GM19035 (cell line): Measurements from ENCODE around the gene DENND1A.

Experiments
- ATAC-seq: cut with Tn5 transposase; IDR thresholded peaks from one replicate; pipeline ENCODE4 v1.9.1; 2021; ENCODE audit not compliant: unreplicated experiment

The DENND1A gene

DNA sequence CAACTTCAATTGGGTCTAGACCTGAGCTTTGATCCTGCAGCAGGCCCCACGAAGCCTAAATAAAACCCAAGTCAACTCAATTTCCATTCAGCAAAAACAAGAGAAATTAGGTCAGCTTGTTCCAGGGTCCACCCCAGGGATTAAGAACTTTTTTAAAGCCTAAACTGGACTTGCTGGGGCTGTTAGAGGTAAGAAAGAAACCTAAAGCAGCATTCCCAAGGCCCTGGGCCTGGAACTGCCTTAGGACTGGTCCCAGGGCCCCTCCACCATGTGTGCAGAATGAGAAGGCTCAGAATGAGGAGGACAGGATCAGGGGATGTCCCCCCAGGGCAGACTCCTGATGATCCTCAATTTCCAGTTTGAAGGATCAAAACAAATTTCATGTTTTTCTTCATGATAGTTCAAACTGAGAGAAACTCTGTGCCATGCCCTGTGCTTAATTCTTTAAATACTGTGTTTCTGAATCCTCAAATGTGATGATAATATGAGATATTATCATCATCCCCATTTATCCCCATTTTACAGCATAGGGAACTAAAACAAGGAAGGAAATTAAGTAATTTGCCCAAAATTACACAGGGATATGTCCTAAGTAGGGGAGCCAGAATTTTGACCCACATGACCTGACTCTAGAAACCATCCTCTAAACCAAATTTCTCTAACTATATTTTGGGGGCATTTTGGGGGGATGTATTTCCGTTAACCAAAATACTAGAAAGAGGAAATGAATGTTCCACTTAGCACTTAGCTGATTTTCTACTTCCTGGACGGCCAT lies 64.5 kb downstream of the DENND1A start:
- ATAC-seq, result no peak

DNA sequence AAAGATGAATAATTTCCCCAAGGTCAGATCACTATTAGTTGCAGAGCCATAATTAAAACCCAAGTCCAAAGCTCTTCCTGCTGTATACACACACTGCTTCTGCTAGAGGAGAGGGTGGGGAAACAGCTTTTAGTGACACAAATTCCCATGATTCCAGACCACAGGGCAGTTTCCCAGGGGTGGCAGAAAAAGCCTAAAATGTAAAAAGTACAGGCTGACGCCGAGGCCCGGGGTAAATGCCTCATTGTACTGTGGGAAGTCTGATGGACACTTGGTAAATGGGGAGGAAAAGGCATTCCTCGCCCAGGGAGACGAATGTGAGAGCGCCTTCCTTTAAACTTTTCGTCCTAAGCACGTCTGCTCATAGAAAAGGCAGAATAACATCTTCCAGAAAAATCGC lies 65.7 kb downstream of the DENND1A start:
- ATAC-seq, result no peak

DNA sequence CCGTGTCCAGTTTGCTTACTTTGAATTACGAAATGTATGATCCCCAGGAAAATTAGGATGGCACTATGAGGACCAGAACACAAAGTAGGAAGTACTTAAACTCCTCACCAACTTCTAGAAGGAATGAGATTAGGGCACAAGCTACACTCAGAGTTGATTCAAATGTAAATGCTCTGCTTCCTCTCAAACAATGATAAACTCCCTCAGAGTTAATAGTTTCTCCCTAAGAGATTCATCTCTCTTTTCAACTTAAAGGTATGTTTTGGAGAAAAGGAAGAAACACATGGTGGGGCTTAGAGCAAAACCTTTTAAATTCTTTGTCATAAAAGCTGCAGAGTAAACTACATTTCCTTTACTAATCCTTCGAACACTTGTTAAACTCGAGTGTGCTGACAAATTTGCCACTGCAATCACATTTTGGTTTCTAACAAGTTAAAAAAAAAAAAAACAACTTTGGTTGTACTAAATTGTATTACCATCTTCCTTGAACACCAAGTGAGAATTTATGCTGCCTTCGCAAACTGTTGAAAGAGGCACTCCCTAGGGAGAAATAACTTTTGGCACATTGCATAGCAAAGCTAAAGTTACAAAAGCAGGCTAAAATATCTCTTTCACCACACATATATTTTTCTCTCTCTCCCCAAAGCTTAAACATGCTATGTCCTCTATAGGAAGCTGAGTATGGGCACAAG lies 66.6 kb downstream of the DENND1A start:
- ATAC-seq, result no peak

DNA sequence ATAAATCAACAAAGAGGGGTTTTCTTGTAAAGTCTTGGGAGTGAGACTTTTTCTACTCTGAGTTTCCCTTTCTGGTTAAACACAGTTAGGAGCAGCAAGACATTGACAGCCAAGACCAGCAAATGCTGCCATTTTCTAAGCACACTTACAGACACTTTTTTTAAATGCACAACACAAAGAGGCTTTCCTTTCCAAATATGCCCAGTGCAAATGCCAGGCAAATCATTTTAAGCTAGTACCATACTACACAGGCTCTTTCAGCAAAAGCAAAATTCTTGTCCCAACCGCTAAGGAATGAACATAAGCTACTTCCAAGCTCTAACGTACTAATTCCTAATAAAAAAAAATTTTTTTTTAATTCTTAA lies 68.2 kb downstream of the DENND1A start:
- no peak for ATAC-seq

- ATAC-seq, result no peak
These were observed 68.7 kb downstream of the DENND1A start for GRCh38 chr9:123861086-123861755.

GRCh38 chr9:123860603-123861002 lies 69.3 kb downstream of the DENND1A start:
- no peak for ATAC-seq

DNA sequence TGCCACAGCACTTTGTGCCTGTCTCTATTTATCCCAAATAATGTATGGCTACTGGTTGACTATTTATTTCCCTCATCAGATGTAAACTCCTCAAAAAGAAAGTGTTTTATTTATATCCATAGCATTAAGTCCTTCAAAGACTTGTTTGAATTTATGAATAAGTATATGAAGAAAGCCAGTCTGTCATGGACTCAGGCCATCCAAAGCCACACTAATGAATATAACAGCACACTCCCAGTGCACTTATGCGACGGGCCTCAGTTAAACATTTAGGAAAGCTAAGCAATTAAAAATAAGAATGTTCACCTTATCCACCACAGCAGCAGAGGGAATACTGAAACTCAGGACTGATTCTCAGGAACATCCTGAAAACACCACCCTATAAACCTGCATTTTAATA lies 77.5 kb downstream of the DENND1A start:
- ATAC-seq, result no peak

GRCh38 chr9:123851851-123852250 lies 78.1 kb downstream of the DENND1A start:
- no peak for ATAC-seq

DNA sequence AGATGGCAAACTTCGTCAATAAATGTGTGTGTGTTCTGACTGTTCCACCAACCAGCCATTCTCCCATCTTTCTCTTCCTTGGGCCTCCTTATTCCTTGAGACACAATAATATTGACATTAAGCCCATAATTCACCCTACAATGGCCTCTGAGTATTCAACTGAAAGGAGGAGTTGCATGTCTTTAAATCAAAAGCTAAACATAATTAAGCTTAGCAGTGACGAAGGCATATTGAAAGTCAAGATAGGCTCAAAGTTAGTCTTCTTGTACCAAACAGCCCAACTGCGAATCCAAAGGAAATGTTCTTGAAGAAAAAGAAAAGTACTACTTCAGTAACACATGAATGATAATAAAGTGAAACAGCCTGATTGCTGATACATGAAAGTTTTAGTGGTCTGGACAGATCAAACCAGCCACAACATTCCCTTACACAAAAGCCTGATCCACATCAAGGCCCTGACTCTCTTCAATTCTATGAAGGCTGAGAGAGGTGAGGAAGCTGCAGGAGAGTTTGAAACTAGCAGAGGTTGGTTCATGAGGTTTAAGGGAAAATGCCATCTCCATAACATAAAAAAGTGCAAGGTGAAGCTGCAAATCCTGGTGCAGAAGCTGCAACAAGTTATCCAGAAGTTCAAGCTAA lies 81.4 kb downstream of the DENND1A start:
- no peak for ATAC-seq

DNA sequence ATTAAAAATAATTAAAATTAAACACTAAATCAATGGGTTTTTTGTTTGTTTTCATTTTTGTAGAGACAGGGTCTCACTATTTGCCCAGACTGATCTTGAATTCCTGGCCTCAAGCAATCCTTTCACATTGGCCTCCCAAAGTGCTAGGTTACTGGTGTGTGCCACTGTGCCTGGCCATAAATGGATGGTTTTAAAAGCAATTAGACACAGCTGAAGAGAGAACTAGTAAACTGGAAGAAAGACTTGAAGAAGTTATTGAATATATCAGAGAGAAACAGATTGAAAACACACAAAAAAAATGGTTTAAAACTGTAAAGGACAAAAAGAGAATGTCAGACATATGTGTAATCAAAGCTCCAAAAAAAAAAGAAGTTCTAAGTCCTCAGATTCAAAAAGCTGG lies 83.0 kb downstream of the DENND1A start:
- no peak for ATAC-seq

GRCh38 chr9:123843703-123844102 lies 86.2 kb downstream of the DENND1A start:
- ATAC-seq, result no peak

GRCh38 chr9:123835821-123836220 lies 94.1 kb downstream of the DENND1A start:
- no peak for ATAC-seq

DNA sequence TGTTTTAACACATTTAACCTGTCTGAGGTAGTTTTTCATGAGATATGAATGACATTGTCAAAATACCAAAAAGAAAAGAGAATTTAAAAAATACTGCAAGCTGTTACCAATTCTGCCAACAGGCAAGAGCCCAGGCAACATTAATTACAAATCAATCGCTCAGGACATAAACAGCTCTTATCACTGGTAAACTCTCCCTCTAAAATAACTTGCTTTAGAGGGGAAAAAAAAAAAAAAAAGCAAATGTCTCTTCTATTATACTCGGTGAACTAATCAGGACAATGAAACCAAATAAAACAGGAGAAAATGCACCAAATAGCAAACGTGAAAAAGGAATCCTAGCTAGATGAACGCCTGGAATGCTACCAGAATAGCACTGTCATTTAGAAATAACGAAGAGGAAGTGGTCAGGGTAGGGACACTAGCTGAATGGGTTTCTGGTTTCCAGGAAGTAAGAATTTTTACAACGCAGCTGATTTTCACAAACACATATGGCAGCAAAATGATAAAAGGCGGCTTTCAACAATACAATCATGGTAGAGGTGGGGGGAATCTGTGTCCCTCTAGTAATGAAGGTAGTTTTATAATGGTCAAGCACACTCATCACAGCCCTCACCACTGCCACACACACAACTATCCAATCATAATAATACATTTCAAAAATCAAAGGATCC lies 94.9 kb downstream of the DENND1A start:
- no peak for ATAC-seq

GRCh38 chr9:123834218-123834888 lies 95.6 kb downstream of the DENND1A start:
- no peak for ATAC-seq

DNA sequence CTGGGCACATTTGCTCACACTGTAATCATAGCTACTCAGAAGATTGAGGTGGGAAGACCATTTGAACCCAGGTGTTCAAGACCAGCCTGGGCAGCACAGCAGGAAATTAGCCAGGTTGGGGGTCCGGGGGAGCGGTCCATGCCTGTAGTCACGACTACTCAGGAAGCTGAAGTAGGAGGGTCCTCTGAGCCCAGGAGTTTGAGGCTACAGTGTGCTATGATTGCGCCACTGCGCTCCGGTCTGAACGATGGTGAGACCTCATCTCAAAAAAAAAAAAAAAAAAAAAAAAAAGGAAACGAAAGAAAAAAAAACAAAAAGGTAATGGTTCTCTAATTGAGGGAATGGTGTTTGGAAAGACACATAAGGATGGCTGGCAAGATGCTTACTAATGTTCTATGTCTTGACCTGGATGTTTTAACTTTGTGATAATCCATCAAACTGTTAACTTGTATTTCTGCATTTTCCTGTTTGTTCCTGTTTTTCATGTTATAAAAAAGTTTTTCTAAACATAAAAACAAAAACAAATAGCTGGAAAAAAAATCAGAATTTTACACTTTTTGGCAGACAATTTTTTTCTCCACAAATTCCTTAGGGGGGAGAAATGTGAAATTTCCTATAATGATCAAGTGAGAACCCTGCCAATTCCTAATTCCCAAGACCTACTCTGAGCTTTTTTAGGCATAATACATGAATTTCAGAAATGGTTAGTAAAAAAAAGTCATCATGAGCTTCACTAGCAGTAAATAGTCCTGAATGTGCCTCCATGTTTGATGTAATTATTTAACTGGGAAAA lies 96.9 kb downstream of the DENND1A start:
- ATAC-seq, result no peak

GRCh38 chr9:123832176-123832575 lies 97.8 kb downstream of the DENND1A start:
- ATAC-seq, result no peak

GRCh38 chr9:123828449-123828848 lies 101.5 kb downstream of the DENND1A start:
- no peak for ATAC-seq

- no peak for ATAC-seq
These were observed 104.4 kb downstream of the DENND1A start for GRCh38 chr9:123825342-123826060.
